Muscle layer of duodenum (tissue), 2 donors: ENCODE data around the gene RARS2.

Experiments used
- H3K27ac ChIP-seq: one replicate; pipeline ENCODE4 v1.7.0; 2013; ENCODE audit warnings: mild to moderate bottlenecking, low read length
- H3K27me3 ChIP-seq: one replicate; pipeline ENCODE4 v1.7.0; 2013; ENCODE audit warnings: low read depth, mild to moderate bottlenecking, control low read depth, low read length
- H3K36me3 ChIP-seq, 2 donors: one replicate each; pipeline ENCODE4 v1.7.0; 2013; ENCODE audit warnings: low read length in 2 of 2, control low read depth in 1 of 2, mild to moderate bottlenecking in 1 of 2; ENCODE audit not compliant: insufficient read depth in 2 of 2, control insufficient read depth in 1 of 2
- H3K4me1 ChIP-seq, 2 donors: one replicate each; pipeline ENCODE4 v1.7.0; 2013; ENCODE audit warnings: low read length in 2 of 2, mild to moderate bottlenecking in 2 of 2, control low read depth in 1 of 2, moderate library complexity in 1 of 2; ENCODE audit not compliant: insufficient read depth in 2 of 2, control insufficient read depth in 1 of 2
- H3K4me3 ChIP-seq, 2 donors: one replicate each; pipeline ENCODE4 v1.7.0; 2013; ENCODE audit warnings: low read length in 2 of 2, low read depth in 1 of 2, mild to moderate bottlenecking in 1 of 2
- H3K9me3 ChIP-seq, 2 donors: one replicate each; pipeline ENCODE4 v1.7.0; 2013; ENCODE audit warnings: low read length in 2 of 2, control low read depth in 1 of 2, mild to moderate bottlenecking in 1 of 2; ENCODE audit not compliant: control insufficient read depth in 1 of 2
- donor health status: healthy.

RARS2 gene

GRCh38 chr6:87589693-87590416, at the start of gene RARS2, which contains the start of gene ORC3:
RARS2 (minus strand) TSS chr6:87589987; CDS start chr6:87589957, 30 bp downstream.
ORC3 (plus strand) TSS chr6:87590135; CDS start chr6:87590169, 34 bp downstream.
- Histone ChIP-seq H3K4me3 (peak within 1 kb of the TSS; percentile 94 to 100), H3K9me3 (no peaks in the 10 kb centered on the region), H3K27me3 (no peaks in the 10 kb centered on the region), H3K4me1 (peaks cover 10 to 46% of the 10 kb centered on the region in 2 donors), H3K36me3 (peaks cover 4% of the 10 kb centered on the region in 2 donors), H3K27ac (peak within 1 kb of the TSS; percentile 97)

- Histone ChIP-seq H3K4me3 (no peak overlapping the region), H3K9me3 (no peaks in the 10 kb centered on the region), H3K27me3 (no peaks in the 10 kb centered on the region), H3K4me1 (no peaks in the 10 kb centered on the region), H3K36me3 (peaks cover 8 to 37% of the 10 kb centered on the region in 2 donors), H3K27ac (no peak overlapping the region)
These were observed 49.6 kb upstream of the RARS2 start for GRCh38 chr6:87639373-87639772.

GRCh38 chr6:87637106-87637505, 47.3 kb upstream of the RARS2 start:
- peaks cover 8 to 39% of the 10 kb centered on the region in 2 donors for H3K36me3 ChIP-seq
- no peak overlapping the region for H3K27ac ChIP-seq
- no peak overlapping the region for H3K4me3 ChIP-seq
- H3K9me3 ChIP-seq, result no peaks in the 10 kb centered on the region
- no peaks in the 10 kb centered on the region for H3K27me3 ChIP-seq
- H3K4me1 ChIP-seq, result no peaks in the 10 kb centered on the region

GRCh38 chr6:87636315-87636714, 46.5 kb upstream of the RARS2 start:
- no peaks in the 10 kb centered on the region for H3K9me3 ChIP-seq
- no peak overlapping the region for H3K27ac ChIP-seq
- peaks cover 8 to 39% of the 10 kb centered on the region in 2 donors for H3K36me3 ChIP-seq
- H3K4me3 ChIP-seq, result no peak overlapping the region
- H3K27me3 ChIP-seq, result no peaks in the 10 kb centered on the region
- H3K4me1 ChIP-seq, result no peaks in the 10 kb centered on the region

- H3K9me3 ChIP-seq, result no peaks in the 10 kb centered on the region
- H3K36me3 ChIP-seq, result peaks cover 8 to 33% of the 10 kb centered on the region in 2 donors
- no peaks in the 10 kb centered on the region for H3K27me3 ChIP-seq
- H3K4me1 ChIP-seq, result no peaks in the 10 kb centered on the region
- H3K27ac ChIP-seq, result no peak overlapping the region
- H3K4me3 ChIP-seq, result no peak overlapping the region
These were observed 44.1 kb upstream of the RARS2 start for GRCh38 chr6:87633851-87634250.

GRCh38 chr6:87630746-87631145, 41.0 kb upstream of the RARS2 start:
- Histone ChIP-seq H3K36me3 (peaks cover 5 to 18% of the 10 kb centered on the region in 2 donors), H3K4me1 (no peaks in the 10 kb centered on the region)

GRCh38 chr6:87628881-87629280, 39.1 kb upstream of the RARS2 start:
- no peaks in the 10 kb centered on the region for H3K9me3 ChIP-seq
- no peak overlapping the region for H3K27ac ChIP-seq

More at GRCh38 chr6:87630746-87631145, 41.0 kb upstream of the RARS2 start:
- no peak overlapping the region for H3K4me3 ChIP-seq
- H3K9me3 ChIP-seq, result no peaks in the 10 kb centered on the region
- H3K27me3 ChIP-seq, result no peaks in the 10 kb centered on the region
- H3K27ac ChIP-seq, result no peak overlapping the region

GRCh38 chr6:87628424-87628823, 38.6 kb upstream of the RARS2 start:
- no peaks in the 10 kb centered on the region for H3K9me3 ChIP-seq
- H3K4me1 ChIP-seq, result no peaks in the 10 kb centered on the region
- no peak overlapping the region for H3K4me3 ChIP-seq
- H3K27me3 ChIP-seq, result no peaks in the 10 kb centered on the region
- H3K27ac ChIP-seq, result no peak overlapping the region
- H3K36me3 ChIP-seq, result peaks cover 5 to 6% of the 10 kb centered on the region in 2 donors

More at GRCh38 chr6:87628881-87629280, 39.1 kb upstream of the RARS2 start:
- H3K4me1 ChIP-seq, result no peaks in the 10 kb centered on the region
- H3K36me3 ChIP-seq, result peaks cover 5 to 6% of the 10 kb centered on the region in 2 donors
- no peak overlapping the region for H3K4me3 ChIP-seq
- no peaks in the 10 kb centered on the region for H3K27me3 ChIP-seq

GRCh38 chr6:87623248-87623647, 33.5 kb upstream of the RARS2 start:
- H3K27ac ChIP-seq, result no peak overlapping the region
- peaks cover 0 to 4% of the 10 kb centered on the region in 2 donors for H3K36me3 ChIP-seq
- no peaks in the 10 kb centered on the region for H3K9me3 ChIP-seq
- no peaks in the 10 kb centered on the region for H3K4me1 ChIP-seq
- no peaks in the 10 kb centered on the region for H3K27me3 ChIP-seq
- no peak overlapping the region for H3K4me3 ChIP-seq

- peaks cover 0 to 16% of the 10 kb centered on the region in 2 donors for H3K36me3 ChIP-seq
These were observed 28.7 kb upstream of the RARS2 start for GRCh38 chr6:87618531-87618930.

GRCh38 chr6:87617405-87617804, 27.6 kb upstream of the RARS2 start:
- no peaks in the 10 kb centered on the region for H3K27me3 ChIP-seq
- H3K36me3 ChIP-seq, result peaks cover 0 to 21% of the 10 kb centered on the region in 2 donors
- no peaks in the 10 kb centered on the region for H3K9me3 ChIP-seq
- no peak overlapping the region for H3K27ac ChIP-seq
- H3K4me3 ChIP-seq, result no peak overlapping the region
- no peaks in the 10 kb centered on the region for H3K4me1 ChIP-seq

More at GRCh38 chr6:87618531-87618930, 28.7 kb upstream of the RARS2 start:
- no peak overlapping the region for H3K4me3 ChIP-seq
- no peaks in the 10 kb centered on the region for H3K9me3 ChIP-seq
- H3K27ac ChIP-seq, result no peak overlapping the region
- H3K4me1 ChIP-seq, result no peaks in the 10 kb centered on the region
- no peaks in the 10 kb centered on the region for H3K27me3 ChIP-seq
